Activated naive CD8-positive, alpha-beta T cell (primary cell): ENCODE data around the gene STX17.
A peak's percentile ranks its signal among the peaks of the same experiment; 100 is the strongest.
"Not testable (repeated sequence)": the region's sequence is repeated elsewhere in the genome, so short reads cannot be mapped to it uniquely, and the experiment has no call there.

ENCODE experiments used
- H3K27ac Mint-ChIP-seq: one replicate; pipeline ENCODE4 v1.8.0; 2021; ENCODE audit warnings: mixed read lengths
- H3K27me3 Mint-ChIP-seq: one replicate; pipeline ENCODE4 v1.8.0; 2021; ENCODE audit warnings: mixed read lengths
- H3K36me3 Mint-ChIP-seq: one replicate; pipeline ENCODE4 v1.8.0; 2021; ENCODE audit warnings: mixed read lengths
- H3K4me1 Mint-ChIP-seq: one replicate; pipeline ENCODE4 v1.8.0; 2021; ENCODE audit warnings: low read depth, mixed read lengths
- H3K4me3 Mint-ChIP-seq: one replicate; pipeline ENCODE4 v1.8.0; 2021; ENCODE audit warnings: mild to moderate bottlenecking, mixed read lengths
- H3K9me3 Mint-ChIP-seq: one replicate; pipeline ENCODE4 v1.8.0; 2021; ENCODE audit warnings: low read depth, mixed read lengths

The STX17 gene

DNA sequence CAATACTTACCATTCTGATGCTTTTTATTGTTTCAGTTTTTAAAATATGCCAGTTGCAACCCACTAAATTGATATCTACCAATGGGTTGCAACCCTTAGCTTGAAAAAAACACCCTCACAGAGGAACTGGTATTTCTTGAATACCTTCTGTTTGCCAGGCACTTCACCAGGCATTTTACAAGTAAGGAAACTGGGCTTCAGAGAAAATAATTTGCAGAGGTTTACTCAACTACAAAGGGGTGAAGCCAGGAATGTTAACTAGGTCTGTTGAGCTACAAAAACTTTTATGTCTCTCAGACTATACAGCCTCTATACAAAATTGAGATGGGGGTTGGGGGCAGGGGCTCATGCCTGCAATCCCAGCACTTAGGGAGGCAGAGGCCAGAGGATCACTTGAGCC, 65.0 kb downstream of the STX17 start:
- Mint-ChIP-seq H3K4me1 (no peaks in the 10 kb centered on the region), H3K27ac (no peak overlapping the region), H3K4me3 (no peak overlapping the region), H3K9me3 (no peaks in the 10 kb centered on the region), H3K27me3 (no peaks in the 10 kb centered on the region), H3K36me3 (peaks cover 11% of the 10 kb centered on the region)

- Mint-ChIP-seq H3K4me3 (no peak overlapping the region), H3K9me3 (no peaks in the 10 kb centered on the region), H3K27ac (no peak overlapping the region), H3K27me3 (no peaks in the 10 kb centered on the region), H3K4me1 (no peaks in the 10 kb centered on the region), H3K36me3 (peaks cover 7% of the 10 kb centered on the region)
These were observed 67.0 kb downstream of the STX17 start for GRCh38 chr9:99973455-99973854.

DNA sequence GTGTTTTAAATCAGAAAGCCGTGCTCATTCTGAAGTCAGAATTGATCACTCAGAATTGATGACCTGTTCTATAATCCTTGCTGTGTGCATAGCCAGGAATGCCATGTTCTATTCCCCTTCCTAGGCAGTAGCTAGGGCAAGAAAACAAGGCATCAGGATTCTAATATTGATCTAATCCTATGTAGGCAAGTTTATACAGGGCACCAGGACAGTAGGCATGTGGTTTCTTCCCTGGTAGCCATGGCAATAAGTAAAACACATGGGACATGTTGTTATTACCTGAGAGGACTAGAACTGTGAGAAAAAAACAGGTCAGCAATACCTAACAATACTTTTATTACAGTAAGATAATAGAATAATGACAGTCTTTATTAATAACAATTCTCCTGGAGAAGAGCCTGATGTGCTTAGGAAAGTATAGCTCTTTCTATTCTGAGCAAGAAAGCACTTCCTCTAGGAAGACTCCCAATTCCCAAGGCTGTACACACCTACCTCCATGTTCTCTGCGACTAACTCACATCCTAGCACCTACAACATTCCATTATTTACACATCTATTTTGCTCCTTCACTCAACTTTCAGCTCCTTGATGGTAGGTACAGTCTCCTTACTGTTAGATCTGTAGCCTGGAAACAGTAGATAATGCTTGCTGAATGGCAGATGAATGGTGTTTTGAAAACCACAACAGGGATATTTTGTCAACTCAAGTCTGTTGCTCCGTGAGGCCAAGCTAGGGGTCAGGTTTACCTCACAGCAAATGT, 70.8 kb downstream of the STX17 start:
- Mint-ChIP-seq H3K27me3 (no peaks in the 10 kb centered on the region), H3K9me3 (no peaks in the 10 kb centered on the region), H3K27ac (no peak overlapping the region), H3K4me3 (no peak overlapping the region), H3K4me1 (no peaks in the 10 kb centered on the region), H3K36me3 (peaks cover 2% of the 10 kb centered on the region)

- Mint-ChIP-seq H3K36me3 (peaks cover 2% of the 10 kb centered on the region), H3K9me3 (no peaks in the 10 kb centered on the region), H3K4me1 (no peaks in the 10 kb centered on the region), H3K27ac (no peak overlapping the region), H3K4me3 (no peak overlapping the region), H3K27me3 (no peaks in the 10 kb centered on the region)
These were observed 71.8 kb downstream of the STX17 start for GRCh38 chr9:99978221-99978620.

DNA sequence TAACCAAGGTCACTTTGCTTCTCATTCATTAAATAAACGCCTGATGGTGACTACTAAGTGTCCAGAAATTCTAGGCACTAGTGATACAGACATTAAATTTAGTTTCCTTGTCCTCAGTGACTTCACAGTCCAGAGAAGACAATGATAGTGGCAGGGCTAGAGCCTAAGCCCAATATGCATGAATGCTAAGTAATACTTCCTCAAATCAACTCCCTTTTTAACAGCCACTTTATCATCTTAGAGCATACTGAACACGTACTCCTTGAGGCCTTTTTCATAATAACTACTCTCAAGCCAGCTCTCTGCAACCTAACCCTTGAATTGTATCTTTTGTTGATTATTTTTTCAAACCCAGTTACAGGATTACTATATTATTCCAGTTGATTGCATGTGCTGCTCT, 74.1 kb downstream of the STX17 start:
- Mint-ChIP-seq H3K27me3 (no peaks in the 10 kb centered on the region), H3K4me1 (no peaks in the 10 kb centered on the region), H3K9me3 (no peaks in the 10 kb centered on the region), H3K36me3 (peaks cover 2% of the 10 kb centered on the region), H3K27ac (peak overlapping the region; percentile 66), H3K4me3 (no peak overlapping the region)

GRCh38 chr9:99986642-99987041, 80.2 kb downstream of the STX17 start:
- H3K36me3 Mint-ChIP-seq = peaks cover 21% of the 10 kb centered on the region
- no peaks in the 10 kb centered on the region for H3K4me1 Mint-ChIP-seq
- H3K27me3 Mint-ChIP-seq = no peaks in the 10 kb centered on the region
- H3K27ac Mint-ChIP-seq = no peak overlapping the region
- H3K9me3 Mint-ChIP-seq = peaks cover 9% of the 10 kb centered on the region
- no peak overlapping the region for H3K4me3 Mint-ChIP-seq

- H3K4me3 Mint-ChIP-seq, H3K4me1 Mint-ChIP-seq, H3K27me3 Mint-ChIP-seq, H3K27ac Mint-ChIP-seq: not testable (repeated sequence)
- H3K36me3 Mint-ChIP-seq = peaks cover 37% of the 10 kb centered on the region
- H3K9me3 Mint-ChIP-seq = peaks cover 13% of the 10 kb centered on the region
These were observed 84.1 kb downstream of the STX17 start for GRCh38 chr9:99990508-99990907.

GRCh38 chr9:99998266-99998665, 91.8 kb downstream of the STX17 start:
- H3K27ac Mint-ChIP-seq = no peak overlapping the region
- no peak overlapping the region for H3K4me3 Mint-ChIP-seq
- no peaks in the 10 kb centered on the region for H3K27me3 Mint-ChIP-seq
- H3K4me1 Mint-ChIP-seq = no peaks in the 10 kb centered on the region
- peaks cover 59% of the 10 kb centered on the region for H3K36me3 Mint-ChIP-seq
- peaks cover 12% of the 10 kb centered on the region for H3K9me3 Mint-ChIP-seq

- Mint-ChIP-seq H3K4me1 (no peaks in the 10 kb centered on the region), H3K36me3 (peaks cover 58% of the 10 kb centered on the region), H3K27ac (no peak overlapping the region)
These were observed 92.4 kb downstream of the STX17 start for GRCh38 chr9:99998866-99999265.

DNA sequence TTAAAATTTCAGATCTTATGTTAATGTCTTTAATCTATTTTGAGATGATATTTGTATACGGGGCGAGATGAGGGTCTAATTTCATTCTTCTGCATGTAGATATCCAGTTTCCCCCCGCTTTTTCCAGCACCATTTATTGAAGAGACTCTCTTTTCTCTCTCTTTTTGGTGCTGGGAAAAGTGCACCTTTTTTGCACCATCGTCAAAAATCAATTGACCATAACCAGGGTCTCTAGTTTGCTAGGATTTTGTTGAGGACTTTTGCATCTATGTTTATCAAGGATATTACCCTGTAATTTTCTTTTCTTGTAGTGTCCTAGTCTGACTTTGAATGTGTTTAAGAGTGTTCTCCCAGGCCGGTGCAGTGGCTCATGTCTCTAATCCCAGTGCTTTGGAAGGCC, 93.3 kb downstream of the STX17 start:
- peaks cover 12% of the 10 kb centered on the region for H3K9me3 Mint-ChIP-seq
- H3K4me1 Mint-ChIP-seq = no peaks in the 10 kb centered on the region
- H3K27me3 Mint-ChIP-seq = no peaks in the 10 kb centered on the region
- H3K36me3 Mint-ChIP-seq = peaks cover 55% of the 10 kb centered on the region
- no peak overlapping the region for H3K4me3 Mint-ChIP-seq
- no peak overlapping the region for H3K27ac Mint-ChIP-seq

More at GRCh38 chr9:99998866-99999265, 92.4 kb downstream of the STX17 start:
- H3K27me3 Mint-ChIP-seq = no peaks in the 10 kb centered on the region
- H3K9me3 Mint-ChIP-seq = peaks cover 12% of the 10 kb centered on the region
- no peak overlapping the region for H3K4me3 Mint-ChIP-seq

GRCh38 chr9:100011062-100011681, 104.7 kb downstream of the STX17 start:
- peaks cover 25% of the 10 kb centered on the region for H3K36me3 Mint-ChIP-seq
- H3K4me1 Mint-ChIP-seq = no peaks in the 10 kb centered on the region
- peaks cover 4% of the 10 kb centered on the region for H3K9me3 Mint-ChIP-seq

GRCh38 chr9:100012279-100012678, 105.8 kb downstream of the STX17 start:
- H3K4me3 Mint-ChIP-seq = no peak overlapping the region
- no peak overlapping the region for H3K27ac Mint-ChIP-seq
- H3K4me1 Mint-ChIP-seq = no peaks in the 10 kb centered on the region
- peaks cover 4% of the 10 kb centered on the region for H3K9me3 Mint-ChIP-seq
- no peaks in the 10 kb centered on the region for H3K27me3 Mint-ChIP-seq
- H3K36me3 Mint-ChIP-seq = peaks cover 20% of the 10 kb centered on the region

More at GRCh38 chr9:100011062-100011681, 104.7 kb downstream of the STX17 start:
- Mint-ChIP-seq H3K27me3 (no peaks in the 10 kb centered on the region), H3K27ac (no peak overlapping the region), H3K4me3 (no peak overlapping the region)

DNA sequence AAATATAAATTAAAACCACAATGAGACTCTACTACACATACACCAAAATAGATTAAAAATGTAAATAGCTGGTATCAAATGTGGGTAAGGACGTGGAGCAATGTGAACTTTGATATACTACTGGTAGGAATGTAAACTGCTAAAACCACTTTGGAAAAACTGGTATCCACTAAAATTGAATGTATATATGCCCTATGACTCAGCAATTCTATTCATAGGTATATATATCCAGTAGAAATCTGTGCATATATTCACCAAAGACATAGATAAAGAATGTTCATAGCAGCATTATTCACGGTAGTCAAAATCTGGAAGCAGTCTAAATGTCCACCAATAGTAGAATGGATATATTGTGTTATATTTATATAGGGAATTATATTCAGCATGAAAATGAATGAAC, 107.1 kb downstream of the STX17 start:
- Mint-ChIP-seq H3K36me3 (peaks cover 20% of the 10 kb centered on the region), H3K4me1 (no peaks in the 10 kb centered on the region), H3K9me3 (peaks cover 4% of the 10 kb centered on the region), H3K27me3 (no peaks in the 10 kb centered on the region), H3K4me3 (no peak overlapping the region), H3K27ac (no peak overlapping the region)

DNA sequence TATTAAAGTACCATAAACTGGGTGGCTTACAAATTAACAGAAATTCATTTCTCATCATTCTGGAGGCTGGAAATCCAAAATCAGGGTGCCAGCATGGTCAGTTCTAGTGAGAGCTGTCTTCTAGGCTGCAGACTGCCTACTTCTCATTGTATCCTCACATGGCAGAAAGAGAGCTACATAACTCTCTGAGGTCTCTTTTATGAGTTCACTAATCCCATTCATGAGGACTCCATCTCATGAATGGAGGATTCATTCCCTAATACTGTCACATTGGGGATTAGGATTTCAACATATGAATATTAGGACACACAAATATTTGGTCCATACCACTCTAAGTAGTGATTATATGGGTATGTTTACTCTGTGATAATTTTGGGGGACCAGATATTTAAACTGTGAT, 108.4 kb downstream of the STX17 start:
- Mint-ChIP-seq H3K36me3 (peaks cover 15% of the 10 kb centered on the region), H3K27ac (no peak overlapping the region), H3K27me3 (no peaks in the 10 kb centered on the region), H3K4me3 (no peak overlapping the region), H3K9me3 (peaks cover 4% of the 10 kb centered on the region), H3K4me1 (no peaks in the 10 kb centered on the region)

- Mint-ChIP-seq H3K27me3 (no peaks in the 10 kb centered on the region), H3K27ac (peak overlapping the region; percentile 16), H3K9me3 (no peaks in the 10 kb centered on the region), H3K4me3 (no peak overlapping the region), H3K36me3 (peaks cover 5% of the 10 kb centered on the region), H3K4me1 (no peaks in the 10 kb centered on the region)
These were observed 113.1 kb downstream of the STX17 start for GRCh38 chr9:100019541-100019940.
